ENCODE measurements around the gene ITK.

ITK gene

DNA sequence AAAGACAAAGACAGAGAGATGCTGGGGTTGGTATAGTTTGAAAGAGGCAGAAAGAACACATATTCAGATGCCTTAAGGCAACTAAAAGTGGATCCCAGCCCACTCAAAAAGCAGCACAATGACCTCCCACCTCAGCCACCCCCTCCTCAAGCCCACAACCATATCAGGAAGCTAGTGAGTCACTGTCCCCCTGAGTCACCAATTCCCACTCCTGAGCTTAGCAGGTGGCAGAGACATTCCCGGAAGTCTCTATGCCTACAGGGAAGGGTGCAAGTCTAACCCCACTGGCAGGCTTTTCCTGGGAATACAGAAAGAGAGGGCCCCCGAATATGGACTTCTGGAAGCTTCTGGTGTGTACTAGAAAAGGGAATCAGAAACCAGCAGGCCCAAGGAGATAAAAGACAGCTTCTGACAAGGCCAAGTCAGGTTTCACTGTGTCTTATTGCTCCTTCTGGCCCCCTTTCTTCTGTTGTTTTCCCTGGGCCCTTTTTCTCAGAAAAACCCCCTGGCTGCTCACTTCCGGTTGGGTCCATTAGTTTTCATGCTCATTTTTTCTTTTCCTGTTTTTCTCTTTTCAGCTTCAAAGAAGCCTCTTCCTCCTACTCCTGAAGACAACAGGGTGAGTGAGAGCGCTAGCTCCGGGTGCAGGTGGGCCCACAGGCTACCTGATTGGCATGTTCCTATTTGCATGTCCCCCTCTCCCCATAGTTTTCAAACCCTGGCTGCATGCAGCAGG, 36.8 kb downstream of the ITK start:
- H3K27ac ChIP-seq, result no peak overlapping the region
- TF ChIP-seq, protein P1, sequence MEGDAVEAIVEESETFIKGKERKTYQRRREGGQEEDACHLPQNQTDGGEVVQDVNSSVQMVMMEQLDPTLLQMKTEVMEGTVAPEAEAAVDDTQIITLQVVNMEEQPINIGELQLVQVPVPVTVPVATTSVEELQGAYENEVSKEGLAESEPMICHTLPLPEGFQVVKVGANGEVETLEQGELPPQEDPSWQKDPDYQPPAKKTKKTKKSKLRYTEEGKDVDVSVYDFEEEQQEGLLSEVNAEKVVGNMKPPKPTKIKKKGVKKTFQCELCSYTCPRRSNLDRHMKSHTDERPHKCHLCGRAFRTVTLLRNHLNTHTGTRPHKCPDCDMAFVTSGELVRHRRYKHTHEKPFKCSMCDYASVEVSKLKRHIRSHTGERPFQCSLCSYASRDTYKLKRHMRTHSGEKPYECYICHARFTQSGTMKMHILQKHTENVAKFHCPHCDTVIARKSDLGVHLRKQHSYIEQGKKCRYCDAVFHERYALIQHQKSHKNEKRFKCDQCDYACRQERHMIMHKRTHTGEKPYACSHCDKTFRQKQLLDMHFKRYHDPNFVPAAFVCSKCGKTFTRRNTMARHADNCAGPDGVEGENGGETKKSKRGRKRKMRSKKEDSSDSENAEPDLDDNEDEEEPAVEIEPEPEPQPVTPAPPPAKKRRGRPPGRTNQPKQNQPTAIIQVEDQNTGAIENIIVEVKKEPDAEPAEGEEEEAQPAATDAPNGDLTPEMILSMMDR (IDR thresholded peaks at IDR 0.05), result no peak
- DNase-seq (ENCODE audit: low spot score), result no peak

DNA sequence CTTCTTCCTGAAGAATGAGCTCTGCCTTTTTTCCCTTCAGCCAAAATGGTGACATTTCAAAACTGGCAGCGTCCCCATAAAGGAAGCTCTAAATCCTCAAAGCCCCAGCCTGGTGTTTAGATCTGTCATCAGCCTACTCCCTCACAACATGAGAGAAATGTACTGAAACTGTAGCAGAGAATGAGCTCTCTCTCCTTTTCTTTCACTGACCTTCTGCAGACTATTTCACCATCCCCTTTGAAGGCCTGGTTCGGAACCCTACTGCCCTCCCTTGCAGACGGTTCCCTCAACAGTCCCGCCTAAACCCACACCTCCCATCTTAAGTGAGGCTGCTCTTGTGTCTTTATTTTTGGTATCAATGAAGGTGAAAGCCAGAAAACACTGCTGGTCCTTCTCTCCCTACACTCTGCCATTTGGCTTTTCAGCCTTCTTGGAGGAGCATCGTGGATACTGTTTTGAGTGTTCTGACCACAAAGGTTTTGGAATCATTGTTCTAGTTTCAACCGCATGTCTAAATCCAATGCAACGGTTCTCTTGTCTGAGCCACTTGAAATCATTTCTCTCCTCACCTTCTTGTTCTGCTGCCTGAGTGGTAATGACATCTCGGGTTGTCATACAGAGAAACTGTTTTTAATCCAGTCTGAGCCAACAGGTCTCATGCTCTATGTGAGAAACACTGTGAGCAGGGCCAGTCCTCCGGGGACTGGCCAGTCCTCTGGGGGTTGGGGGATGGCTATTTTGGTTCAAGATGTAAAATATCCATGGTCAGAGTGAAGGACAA, 39.0 kb downstream of the ITK start:
- TF ChIP-seq, protein P1 (IDR thresholded peaks at IDR 0.05), result no peak
- no peak overlapping the region for H3K27ac ChIP-seq
- DNase-seq (ENCODE audit: low spot score), result no peak

More for the DNA sequence above, 36.8 kb downstream of the ITK start:
- no peak overlapping the region for H3K4me3 ChIP-seq

DNA sequence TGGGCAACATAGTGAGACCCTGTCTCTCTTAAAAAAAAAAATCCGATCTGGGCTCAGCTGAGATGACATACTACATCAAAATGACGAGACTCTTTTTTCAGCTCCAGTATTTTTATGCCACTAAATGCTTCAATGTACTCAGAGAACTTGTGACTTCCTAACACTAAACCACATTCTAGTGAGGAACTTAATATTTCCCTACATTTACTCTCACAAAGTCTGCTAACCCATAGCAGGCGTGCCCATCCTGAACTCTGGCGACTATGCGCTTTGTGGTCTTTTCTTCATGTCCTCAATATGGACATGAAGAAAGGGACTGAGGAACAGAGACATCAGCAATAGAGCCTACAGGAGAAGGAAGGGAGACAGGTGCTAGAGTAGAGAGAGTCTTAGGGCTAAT, 41.3 kb downstream of the ITK start:
- TF ChIP-seq, protein P1 (IDR thresholded peaks at IDR 0.05), result no peak
- no peak overlapping the region for H3K4me3 ChIP-seq
- no peak for DNase-seq (ENCODE audit: low spot score)
- H3K27ac ChIP-seq, result no peak overlapping the region

More for the DNA sequence above, 39.0 kb downstream of the ITK start:
- H3K4me3 ChIP-seq, result no peak overlapping the region

DNA sequence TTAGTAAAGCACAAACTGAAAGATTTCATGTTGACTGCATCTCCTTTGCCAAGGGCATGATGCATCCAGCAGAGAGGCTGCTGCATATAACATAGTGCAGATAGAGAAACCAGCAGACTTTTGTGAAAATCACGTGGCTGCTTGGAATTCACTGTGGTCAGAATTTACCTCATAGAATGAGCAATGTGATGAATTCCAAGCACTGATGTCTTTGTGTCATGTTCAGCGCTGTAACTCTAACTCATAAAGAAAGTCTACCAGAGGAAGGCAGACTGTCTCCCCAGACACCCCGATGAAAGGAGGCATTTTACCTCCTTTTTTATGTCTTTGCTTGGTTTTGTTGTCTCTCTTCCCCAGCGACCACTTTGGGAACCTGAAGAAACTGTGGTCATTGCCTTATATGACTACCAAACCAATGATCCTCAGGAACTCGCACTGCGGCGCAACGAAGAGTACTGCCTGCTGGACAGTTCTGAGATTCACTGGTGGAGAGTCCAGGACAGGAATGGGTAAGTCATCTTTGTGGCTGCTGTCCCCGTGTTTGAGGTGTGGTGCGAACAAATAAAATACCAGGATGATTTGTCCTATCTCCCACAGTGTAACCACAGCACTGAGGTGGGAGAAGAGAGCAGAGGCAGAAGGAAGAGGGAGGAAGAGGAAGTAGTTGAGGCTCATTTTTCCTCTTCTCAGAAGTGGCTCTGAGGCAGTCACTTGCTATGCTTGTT, 42.0 kb downstream of the ITK start:
- no peak overlapping the region for H3K27ac ChIP-seq
- no peak overlapping the region for H3K4me3 ChIP-seq
- no peak for DNase-seq (ENCODE audit: low spot score)
- TF ChIP-seq, protein P1 (IDR thresholded peaks at IDR 0.05), result no peak

DNA sequence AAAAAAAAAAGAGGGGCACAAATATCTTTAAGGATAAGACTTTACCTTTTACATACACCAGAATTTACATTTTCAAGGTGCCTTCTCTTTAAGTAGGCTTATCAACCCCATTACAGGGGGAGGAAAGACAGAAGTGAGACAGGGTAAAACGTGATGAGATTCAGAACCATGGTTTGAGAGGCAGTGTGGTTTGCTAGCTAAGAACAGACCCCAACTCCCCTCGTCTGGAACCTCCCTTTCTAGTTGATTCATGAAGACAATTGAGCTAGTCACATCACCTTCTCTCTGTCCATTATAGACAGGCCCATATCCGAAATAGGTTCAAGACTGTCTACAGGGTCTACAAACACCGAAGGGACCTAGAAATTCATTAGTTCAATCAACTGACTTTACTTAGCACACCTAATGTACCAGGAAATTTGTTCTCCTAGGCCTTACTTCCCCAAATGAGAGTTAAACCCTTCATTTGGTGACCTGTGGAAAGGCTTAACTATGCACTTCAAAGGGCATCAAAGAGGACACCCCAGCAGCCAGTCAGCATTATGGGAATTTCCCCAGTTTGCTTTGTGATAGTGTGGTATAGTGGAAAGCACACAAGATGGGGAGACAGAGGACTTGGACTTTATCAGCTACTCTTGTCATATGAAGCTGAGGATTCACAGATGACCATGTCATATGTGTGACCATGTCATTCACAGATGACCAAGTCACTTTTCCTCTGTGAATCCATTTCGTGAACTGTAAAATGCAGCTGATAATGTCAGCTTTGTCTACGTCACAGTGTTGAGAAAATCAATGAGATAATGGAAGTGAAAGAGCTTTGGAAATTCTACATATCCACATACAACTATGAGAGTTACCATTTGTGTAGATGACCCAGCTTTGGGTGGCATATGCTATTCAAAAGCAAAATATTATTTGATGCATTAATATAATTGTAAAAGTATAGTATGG, 45.1 kb downstream of the ITK start:
- Histone ChIP-seq H3K27ac (no peak overlapping the region), H3K4me3 (no peak overlapping the region)
- TF ChIP-seq, protein P1 (IDR thresholded peaks at IDR 0.05), result no peak
- DNase-seq (ENCODE audit: low spot score), result no peak

DNA sequence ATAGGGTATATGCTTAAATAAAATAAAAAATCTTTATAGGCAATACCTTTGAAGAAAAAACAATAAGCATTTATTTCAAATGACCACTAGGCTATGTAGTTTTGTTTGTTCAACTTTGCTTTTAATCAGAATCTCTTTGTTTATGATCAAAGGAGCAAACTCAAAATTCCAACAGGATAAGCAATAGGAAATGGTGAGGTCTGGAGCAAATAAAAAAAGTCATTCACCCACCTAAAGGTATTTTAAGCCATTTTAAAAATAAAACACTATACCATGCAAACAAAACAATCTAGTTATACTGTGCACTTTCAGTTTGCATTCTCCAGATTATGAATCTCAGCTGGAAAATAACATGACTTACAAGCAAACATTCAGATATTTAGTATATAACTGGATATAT, 50.0 kb downstream of the ITK start:
- TF ChIP-seq, protein P1 (IDR thresholded peaks at IDR 0.05), result no peak
- H3K4me3 ChIP-seq, result no peak overlapping the region
- no peak overlapping the region for H3K27ac ChIP-seq
- DNase-seq (ENCODE audit: low spot score), result no peak

All from coronary artery (tissue), 2 donors.